Ovary (tissue), 3 donors: ENCODE measurements around the gene RBPJ.

Source experiments
- CTCF ChIP-seq, 3 donors: fragments of 450-650 bp in 2 of 3; fragments of 200-600 bp in 1 of 3; IDR thresholded peaks; one replicate each; pipeline versions ENCODE4 v1.5.1 to v1.8.0; 2016 to 2022; ENCODE audit warnings: antibody characterized with exemption in 3 of 3, mild to moderate bottlenecking in 1 of 3
- EP300 ChIP-seq: sonication (generic); formaldehyde crosslinking; IDR thresholded peaks from one replicate; pipeline ENCODE4 v1.6.1; 2017; ENCODE audit warnings: antibody characterized with exemption
- POLR2A ChIP-seq: fragments of 450-650 bp; IDR thresholded peaks from one replicate; pipeline ENCODE4 v1.6.1; 2017; ENCODE audit warnings: antibody characterized with exemption, mild to moderate bottlenecking, moderate library complexity
- donor health status: DM: no; HTN: no; CAD: no.

- no peak for TF ChIP-seq CTCF (IDR thresholded peaks at IDR 0.05)
- no peak for TF ChIP-seq POLR2A
- no peak for TF ChIP-seq EP300
These were observed 35.5 kb upstream of the RBPJ start for GRCh38 chr4:26285272-26285671.
